GM10266 (cell line): Measurements from ENCODE around the gene RECK.

Source experiments
- DNase-seq: peaks from one replicate; pipeline ENCODE4 v3.0.0; 2012; ENCODE audit errors: extremely low spot score
- TF ChIP-seq, protein P1 (sequence below): IDR thresholded peaks from 2 replicates; pipeline ENCODE4 v1.5.1; 2012; ENCODE audit warnings: mild to moderate bottlenecking, low read depth; ENCODE audit not compliant: control insufficient read depth, insufficient read depth; ENCODE audit errors: missing control alignments

Gene RECK

GRCh38 chr9:36005891-36006290, 30.8 kb upstream of the RECK start:
- DNase-seq, result no peak

GRCh38 chr9:36006549-36007315, 30.0 kb upstream of the RECK start:
- no peak for DNase-seq
- TF ChIP-seq, protein P1, sequence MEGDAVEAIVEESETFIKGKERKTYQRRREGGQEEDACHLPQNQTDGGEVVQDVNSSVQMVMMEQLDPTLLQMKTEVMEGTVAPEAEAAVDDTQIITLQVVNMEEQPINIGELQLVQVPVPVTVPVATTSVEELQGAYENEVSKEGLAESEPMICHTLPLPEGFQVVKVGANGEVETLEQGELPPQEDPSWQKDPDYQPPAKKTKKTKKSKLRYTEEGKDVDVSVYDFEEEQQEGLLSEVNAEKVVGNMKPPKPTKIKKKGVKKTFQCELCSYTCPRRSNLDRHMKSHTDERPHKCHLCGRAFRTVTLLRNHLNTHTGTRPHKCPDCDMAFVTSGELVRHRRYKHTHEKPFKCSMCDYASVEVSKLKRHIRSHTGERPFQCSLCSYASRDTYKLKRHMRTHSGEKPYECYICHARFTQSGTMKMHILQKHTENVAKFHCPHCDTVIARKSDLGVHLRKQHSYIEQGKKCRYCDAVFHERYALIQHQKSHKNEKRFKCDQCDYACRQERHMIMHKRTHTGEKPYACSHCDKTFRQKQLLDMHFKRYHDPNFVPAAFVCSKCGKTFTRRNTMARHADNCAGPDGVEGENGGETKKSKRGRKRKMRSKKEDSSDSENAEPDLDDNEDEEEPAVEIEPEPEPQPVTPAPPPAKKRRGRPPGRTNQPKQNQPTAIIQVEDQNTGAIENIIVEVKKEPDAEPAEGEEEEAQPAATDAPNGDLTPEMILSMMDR, result no peak

More at GRCh38 chr9:36005891-36006290, 30.8 kb upstream of the RECK start:
- TF ChIP-seq, protein P1, result no peak

- peak; percentile 49 for DNase-seq
- TF ChIP-seq, protein P1, result no peak
Measured at GRCh38 chr9:36007316-36007708, 29.4 kb upstream of the RECK start.

- TF ChIP-seq, protein P1, result no peak
- DNase-seq, result no peak
Measured at GRCh38 chr9:36007852-36008251, 28.9 kb upstream of the RECK start.

- DNase-seq, result peak; percentile 74
- TF ChIP-seq, protein P1, result peak; percentile 87
Measured at GRCh38 chr9:36008774-36009300, 27.9 kb upstream of the RECK start.

DNA sequence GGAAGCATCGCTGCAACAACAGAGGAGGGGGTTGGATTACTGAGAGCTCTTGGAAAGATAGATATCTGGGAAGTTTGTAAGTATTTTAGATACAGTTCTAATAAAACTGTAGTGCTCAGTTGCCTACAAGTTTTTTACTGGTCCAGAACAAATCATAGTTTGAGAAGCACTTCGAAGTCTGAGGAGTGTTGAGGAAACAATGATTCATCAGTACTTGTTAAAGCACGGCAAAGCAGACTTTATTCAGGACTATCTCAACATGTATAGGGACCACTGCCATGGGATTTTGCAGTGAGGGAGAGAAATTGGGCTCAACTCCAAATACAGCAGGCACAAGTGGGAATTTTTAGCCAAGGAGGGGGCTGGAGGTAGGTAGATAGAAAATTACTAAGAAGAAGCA, 25.3 kb upstream of the RECK start:
- no peak for DNase-seq
- TF ChIP-seq, protein P1, result no peak

GRCh38 chr9:36017278-36017677, 19.4 kb upstream of the RECK start:
- DNase-seq, result no peak
- TF ChIP-seq, protein P1, result no peak
